Measurements from ENCODE around the gene TRIM33. TPM values are rescaled to one million over a fixed set of nuclear protein-coding genes. Genes with fewer than 3 reads are reported as not detected.

The TRIM33 gene
- 37.6 TPM for polyA plus RNA-seq (2012; ENCODE audit: insufficient read depth, insufficient read length)

- peak within 1 kb of the TSS; percentile 93 for H3K4me3 ChIP-seq (ENCODE audit: low read length)
- peak; percentile 95 for DNase-seq (ENCODE audit: low read depth, low spot score)
Observed at GRCh38 chr1:114511032-114511785, at the start of gene TRIM33. Gene TRIM33 (minus strand): TSS chr1:114511203. CDS start chr1:114511076, 127 bp downstream.

GRCh38 chr1:114559356-114559755, 48.4 kb upstream of the TRIM33 start:
- H3K4me3 ChIP-seq (ENCODE audit: low read length): no peak overlapping the region

GRCh38 chr1:114558544-114558943, 47.5 kb upstream of the TRIM33 start:
- DNase-seq (ENCODE audit: low read depth, low spot score): peak; percentile 14
- no peak overlapping the region for H3K4me3 ChIP-seq (ENCODE audit: low read length)

More at GRCh38 chr1:114559356-114559755, 48.4 kb upstream of the TRIM33 start:
- no peak for DNase-seq (ENCODE audit: low read depth, low spot score)

- DNase-seq (ENCODE audit: low read depth, low spot score): no peak
- H3K4me3 ChIP-seq (ENCODE audit: low read length): no peak overlapping the region
Observed at GRCh38 chr1:114554577-114554976, 43.6 kb upstream of the TRIM33 start.

GRCh38 chr1:114552106-114552639, 41.2 kb upstream of the TRIM33 start:
- DNase-seq (ENCODE audit: low read depth, low spot score): no peak
- H3K4me3 ChIP-seq (ENCODE audit: low read length): no peak overlapping the region

GRCh38 chr1:114551400-114551799, 40.4 kb upstream of the TRIM33 start:
- no peak for DNase-seq (ENCODE audit: low read depth, low spot score)
- no peak overlapping the region for H3K4me3 ChIP-seq (ENCODE audit: low read length)

GRCh38 chr1:114550336-114550735, 39.3 kb upstream of the TRIM33 start:
- DNase-seq (ENCODE audit: low read depth, low spot score): no peak
- no peak overlapping the region for H3K4me3 ChIP-seq (ENCODE audit: low read length)

GRCh38 chr1:114549137-114549536, 38.1 kb upstream of the TRIM33 start:
- no peak for DNase-seq (ENCODE audit: low read depth, low spot score)

GRCh38 chr1:114547076-114547475, 36.1 kb upstream of the TRIM33 start:
- H3K4me3 ChIP-seq (ENCODE audit: low read length): no peak overlapping the region
- DNase-seq (ENCODE audit: low read depth, low spot score): no peak

More at GRCh38 chr1:114549137-114549536, 38.1 kb upstream of the TRIM33 start:
- no peak overlapping the region for H3K4me3 ChIP-seq (ENCODE audit: low read length)

GRCh38 chr1:114545796-114546195, 34.8 kb upstream of the TRIM33 start:
- DNase-seq (ENCODE audit: low read depth, low spot score): no peak
- no peak overlapping the region for H3K4me3 ChIP-seq (ENCODE audit: low read length)

- H3K4me3 ChIP-seq (ENCODE audit: low read length): no peak overlapping the region
- DNase-seq (ENCODE audit: low read depth, low spot score): no peak
Observed at GRCh38 chr1:114545315-114545714, 34.3 kb upstream of the TRIM33 start.

- no peak overlapping the region for H3K4me3 ChIP-seq (ENCODE audit: low read length)
- DNase-seq (ENCODE audit: low read depth, low spot score): no peak
Observed at GRCh38 chr1:114540821-114541220, 29.8 kb upstream of the TRIM33 start.

- no peak overlapping the region for H3K4me3 ChIP-seq (ENCODE audit: low read length)
- no peak for DNase-seq (ENCODE audit: low read depth, low spot score)
Observed at GRCh38 chr1:114540272-114540671, 29.3 kb upstream of the TRIM33 start.

GRCh38 chr1:114536043-114536442, 25.0 kb upstream of the TRIM33 start:
- H3K4me3 ChIP-seq (ENCODE audit: low read length): no peak overlapping the region
- no peak for DNase-seq (ENCODE audit: low read depth, low spot score)

GRCh38 chr1:114535401-114535800, 24.4 kb upstream of the TRIM33 start:
- no peak for DNase-seq (ENCODE audit: low read depth, low spot score)
- no peak overlapping the region for H3K4me3 ChIP-seq (ENCODE audit: low read length)

- no peak for DNase-seq (ENCODE audit: low read depth, low spot score)
- H3K4me3 ChIP-seq (ENCODE audit: low read length): no peak overlapping the region
Observed at GRCh38 chr1:114531094-114531493, 20.1 kb upstream of the TRIM33 start.

GRCh38 chr1:114530224-114530623, 19.2 kb upstream of the TRIM33 start:
- DNase-seq (ENCODE audit: low read depth, low spot score): no peak
- no peak overlapping the region for H3K4me3 ChIP-seq (ENCODE audit: low read length)

GRCh38 chr1:114524944-114525343, 13.9 kb upstream of the TRIM33 start:
- no peak overlapping the region for H3K4me3 ChIP-seq (ENCODE audit: low read length)
- no peak for DNase-seq (ENCODE audit: low read depth, low spot score)

GRCh38 chr1:114522264-114522575, 11.2 kb upstream of the TRIM33 start:
- DNase-seq (ENCODE audit: low read depth, low spot score): no peak
- H3K4me3 ChIP-seq (ENCODE audit: low read length): no peak overlapping the region

- no peak for DNase-seq (ENCODE audit: low read depth, low spot score)
- no peak overlapping the region for H3K4me3 ChIP-seq (ENCODE audit: low read length)
Observed at GRCh38 chr1:114521396-114522263, 10.6 kb upstream of the TRIM33 start.

Data from Jurkat, Clone E6-1 (cell line).